Epithelial cell of proximal tubule (primary cell): ENCODE data around the gene ELAC2. TPM values are rescaled to one million over a fixed set of nuclear protein-coding genes. Genes with fewer than 3 reads are reported as not detected.

Source experiments
- DNase-seq: peaks from one replicate; pipeline ENCODE4 v3.0.0-alpha.2; 2011; ENCODE audit warnings: low read depth
- H3K4me3 ChIP-seq: 2 replicates; pipeline ENCODE4 v1.5.1; 2011; ENCODE audit warnings: low read depth, mild to moderate bottlenecking, low read length
- CTCF ChIP-seq: conservative IDR thresholded peaks from 2 replicates; pipeline ENCODE4 v1.5.1; 2012; ENCODE audit warnings: low read depth, mild to moderate bottlenecking, low read length
- total RNA-seq: library from RNA; depleted of rRNA; stranded (reverse); fragments of >200 nt; gene quantifications from 2 replicates; pipeline ENCODE4 v1.2.3, GENCODE V29; 2015

ELAC2 gene
- total RNA-seq, 1 donor from 2014 or later: 75.4 TPM

DNA sequence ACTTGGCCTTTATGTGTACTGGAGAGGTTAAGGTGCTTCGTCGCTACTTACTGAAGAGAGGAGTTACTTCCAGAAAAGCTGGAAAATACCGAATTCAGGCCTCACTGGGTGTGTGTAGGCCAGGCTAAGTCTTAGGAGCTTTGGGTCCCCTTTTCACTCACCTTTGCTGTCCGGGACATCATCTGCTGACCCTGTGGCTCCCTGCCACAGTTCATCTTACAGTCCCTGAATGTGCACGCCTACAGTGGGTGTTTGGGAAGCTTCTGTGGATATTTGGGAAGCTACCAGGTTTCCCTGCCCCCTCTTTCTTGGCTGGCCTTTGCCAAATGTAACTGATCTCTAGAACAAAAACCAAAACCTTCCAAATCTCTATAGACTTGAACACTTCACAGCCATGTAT is 51.4 kb downstream of the ELAC2 start:
- no peak for DNase-seq
- no peak for TF ChIP-seq CTCF
- no peak overlapping the region for H3K4me3 ChIP-seq

DNA sequence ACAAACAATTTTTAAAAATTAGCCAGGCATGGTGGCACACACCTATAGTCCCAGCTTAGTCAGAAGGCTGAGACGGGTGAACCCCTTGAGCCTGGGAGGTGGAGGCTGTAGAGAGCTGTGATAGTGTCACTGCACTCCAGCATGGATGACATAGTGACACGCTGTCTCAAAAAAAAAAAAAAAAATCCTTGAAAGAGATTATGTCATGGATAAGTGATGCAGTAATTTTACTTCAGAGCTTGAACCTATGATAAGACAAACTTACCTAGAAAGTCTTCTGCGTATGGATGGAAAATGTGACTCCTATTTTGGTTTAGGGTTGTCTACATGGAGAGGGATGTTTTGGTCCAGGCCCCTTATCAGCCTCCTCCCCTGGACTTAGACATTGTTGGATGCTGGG is 51.8 kb downstream of the ELAC2 start:
- no peak for DNase-seq
- no peak for TF ChIP-seq CTCF

GRCh38 chr17:12964840-12965239 is 53.0 kb downstream of the ELAC2 start:
- TF ChIP-seq CTCF: no peak
- DNase-seq: no peak
- no peak overlapping the region for H3K4me3 ChIP-seq

More for the DNA sequence above, 51.8 kb downstream of the ELAC2 start:
- no peak overlapping the region for H3K4me3 ChIP-seq

DNA sequence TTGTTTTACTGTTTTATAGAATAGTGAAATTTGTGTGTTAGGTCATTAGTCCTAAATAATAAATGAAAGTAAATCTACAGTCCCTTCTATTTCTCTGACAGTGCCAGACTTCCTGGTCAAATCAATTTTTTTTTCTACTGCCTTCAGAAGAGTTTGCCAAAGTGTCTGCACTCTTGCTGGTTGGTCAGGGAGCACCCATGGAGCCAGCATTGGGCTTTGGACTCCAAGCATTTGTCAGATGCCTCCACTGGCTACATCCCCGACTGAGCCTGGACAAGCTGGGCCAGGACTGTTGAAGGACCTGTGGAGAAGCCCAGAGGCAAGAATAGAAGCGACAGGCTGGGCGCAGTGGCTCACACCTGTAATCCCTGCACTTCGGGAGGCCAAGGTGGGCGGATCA is 53.7 kb downstream of the ELAC2 start:
- DNase-seq: no peak
- no peak overlapping the region for H3K4me3 ChIP-seq
- no peak for TF ChIP-seq CTCF

DNA sequence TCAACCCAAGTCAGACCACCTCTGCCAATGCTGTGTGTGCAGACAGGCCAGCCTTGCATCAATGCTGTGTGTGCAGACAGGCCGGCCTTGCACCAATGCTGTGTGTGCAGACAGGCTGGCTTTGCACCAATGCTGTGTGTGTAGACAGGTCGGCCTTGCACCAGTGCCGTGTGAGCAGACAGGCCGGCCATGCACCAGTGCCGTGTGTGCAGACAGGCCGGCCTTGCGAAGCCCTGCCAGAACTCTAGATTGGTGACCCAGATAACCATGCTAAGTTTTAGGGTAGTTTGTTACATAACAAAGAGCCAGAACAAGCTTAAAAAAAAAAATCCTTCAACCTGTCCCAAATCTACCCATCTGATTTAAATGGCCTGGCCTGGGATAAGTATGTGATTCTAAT is 54.3 kb downstream of the ELAC2 start:
- DNase-seq: no peak
- TF ChIP-seq CTCF: no peak
- H3K4me3 ChIP-seq: no peak overlapping the region

DNA sequence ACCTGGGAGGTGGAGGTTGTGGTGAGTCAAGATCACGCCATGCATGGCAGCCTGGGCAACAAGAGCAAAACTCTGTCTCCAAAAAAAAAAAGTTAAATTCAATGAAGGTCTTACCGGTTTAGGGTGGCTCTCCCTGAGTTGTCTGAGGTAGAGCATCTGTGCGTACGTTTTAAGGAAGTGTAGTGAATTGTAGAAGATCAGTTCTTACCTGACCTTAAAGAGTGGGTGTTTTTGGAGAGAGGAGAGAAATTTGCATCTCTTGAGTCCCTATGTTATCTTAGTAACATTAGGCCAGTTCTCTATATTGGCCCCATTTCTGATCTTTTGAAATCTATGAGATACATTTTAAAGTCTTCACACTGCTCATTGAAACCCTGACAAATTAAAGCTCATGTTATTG is 56.2 kb downstream of the ELAC2 start:
- no peak overlapping the region for H3K4me3 ChIP-seq
- TF ChIP-seq CTCF: no peak
- DNase-seq: no peak

DNA sequence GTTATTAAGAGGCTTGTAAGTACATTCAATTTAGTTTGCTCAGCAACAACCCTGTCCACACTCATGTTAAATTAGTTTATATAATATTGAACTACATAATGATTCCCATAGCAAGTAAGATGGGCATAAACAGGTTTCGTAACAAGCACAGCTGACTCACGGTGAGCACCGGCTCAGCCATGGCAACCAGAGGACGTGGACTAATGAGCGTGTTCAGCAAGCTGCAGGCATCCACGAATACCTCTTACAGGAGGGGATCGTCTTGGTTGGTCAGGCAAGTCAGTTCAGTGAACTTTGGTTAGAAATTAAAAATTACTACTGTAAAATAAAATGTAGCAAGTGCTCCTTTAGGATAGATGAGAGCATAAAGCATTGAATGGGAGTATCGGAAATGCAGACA is 58.4 kb downstream of the ELAC2 start:
- peak; percentile 81 for DNase-seq
- no peak overlapping the region for H3K4me3 ChIP-seq
- no peak for TF ChIP-seq CTCF
